ENCODE results near the gene DAB1. TPM values are rescaled to one million over a fixed set of nuclear protein-coding genes. Genes with fewer than 3 reads are reported as not detected.

Gene DAB1
- total RNA-seq, 5 donors from 2014 or later (not counting 1 experiment from before 2014, with no cell fraction given) = 0.82 to 3.7 (median 1.5) TPM

DNA sequence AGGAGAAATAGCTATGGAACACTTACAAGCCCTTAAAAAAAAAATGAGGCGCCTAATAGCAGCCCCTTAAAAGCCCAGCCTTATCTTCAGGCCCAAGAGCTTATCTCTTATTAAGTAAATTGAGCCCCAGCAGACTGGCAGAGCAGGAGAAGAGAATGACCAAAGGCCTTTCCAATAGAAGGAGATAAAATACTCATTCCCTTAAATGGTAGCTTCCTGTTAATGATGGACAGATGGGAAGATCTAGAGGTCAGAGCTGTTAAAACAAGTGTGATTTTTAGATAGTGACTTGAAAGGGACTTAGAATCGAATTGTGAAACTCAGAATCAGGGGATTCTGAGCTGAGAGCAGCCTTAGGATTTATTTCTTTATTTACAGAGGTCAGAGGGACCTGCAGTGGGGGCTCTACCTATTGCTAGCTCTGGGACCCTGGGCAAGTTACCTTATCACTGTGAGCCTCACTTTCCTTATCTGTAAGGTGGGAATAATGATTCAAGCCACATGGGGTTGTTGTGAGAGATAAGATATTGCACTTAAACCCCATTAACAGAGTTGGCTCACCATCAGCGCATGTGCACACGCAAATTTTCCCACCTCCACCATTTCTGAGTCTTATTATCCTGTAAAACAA is 356.8 kb downstream of the DAB1 start:
- Mint-ChIP-seq H3K36me3 (peaks cover 3% of the 10 kb centered on the region), H3K27me3 (peaks cover 0 to 13% of the 10 kb centered on the region in 2 donors), H3K4me1 (no peaks in the 10 kb centered on the region), H3K4me3 (no peak overlapping the region), H3K27ac (no peak overlapping the region), H3K9me3 (peaks cover 0 to 3% (median 0%) of the 10 kb centered on the region in 3 donors)
- no peaks in the 10 kb centered on the region for H3K27me3 ChIP-seq (replicated peaks in 1 of 2; ENCODE audit: control insufficient read depth in 2 of 2, extremely low read depth in 1 of 2, insufficient read depth in 2 of 2, low read length in 1 of 2)
- CTCF ChIA-PET = no interaction called here
- WGBS (ENCODE audit: insufficient coverage) = no CpG with 5 or more reads among the region's 4 CpGs
- POLR2A ChIA-PET = no interaction called here
- H3K4me1 ChIP-seq (ENCODE audit: control insufficient read depth in 1 of 2, extremely low read depth in 1 of 2, insufficient read depth in 2 of 2, low read length in 2 of 2) = no peaks in the 10 kb centered on the region
- no peak overlapping the region for H3K27ac ChIP-seq (ENCODE audit: low read length)
- H3K36me3 ChIP-seq (ENCODE audit: control insufficient read depth in 2 of 2, extremely low read depth in 1 of 2, insufficient read depth in 1 of 2, low read length in 1 of 2) = no peaks in the 10 kb centered on the region
- ATAC-seq (replicated peaks in 1 of 4) (no peak), DNase-seq (no peak)
- no peak overlapping the region for H3K4me3 ChIP-seq (ENCODE audit: control insufficient read depth in 1 of 2, extremely low read depth in 1 of 2, low read length in 1 of 2)
- H3K9me3 ChIP-seq = no peaks in the 10 kb centered on the region

DNA sequence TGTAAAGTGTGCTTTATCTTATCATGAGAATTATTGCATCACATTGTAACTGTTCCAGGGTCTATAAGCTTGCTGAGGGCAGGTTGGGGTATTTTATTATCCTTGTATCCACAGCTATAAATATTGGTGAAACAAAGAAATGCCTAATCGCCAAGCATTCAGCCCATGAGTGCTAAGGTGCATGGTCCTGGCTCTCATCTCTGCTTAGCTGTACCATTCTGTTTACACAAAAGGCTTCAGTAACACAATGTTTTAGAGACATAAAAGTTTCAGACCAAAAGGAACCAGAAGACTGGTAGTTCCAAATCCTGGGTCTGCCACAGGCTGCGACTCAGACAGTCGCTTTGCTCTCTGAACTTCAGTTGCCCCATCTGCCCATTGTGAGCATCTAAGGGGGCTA is 358.4 kb downstream of the DAB1 start:
- Histone ChIP-seq H3K4me1 (ENCODE audit: control insufficient read depth in 1 of 2, extremely low read depth in 1 of 2, insufficient read depth in 2 of 2, low read length in 2 of 2) (no peaks in the 10 kb centered on the region), H3K9me3 (no peaks in the 10 kb centered on the region), H3K27me3 (replicated peaks in 1 of 2; ENCODE audit: control insufficient read depth in 2 of 2, extremely low read depth in 1 of 2, insufficient read depth in 2 of 2, low read length in 1 of 2) (no peaks in the 10 kb centered on the region), H3K4me3 (ENCODE audit: control insufficient read depth in 1 of 2, extremely low read depth in 1 of 2, low read length in 1 of 2) (no peak overlapping the region), H3K27ac (ENCODE audit: low read length) (no peak overlapping the region), H3K36me3 (ENCODE audit: control insufficient read depth in 2 of 2, extremely low read depth in 1 of 2, insufficient read depth in 1 of 2, low read length in 1 of 2) (no peaks in the 10 kb centered on the region)
- no peaks in the 10 kb centered on the region for H3K4me1 Mint-ChIP-seq
- ChIA-PET POLR2A (no interaction called here), CTCF (no interaction called here)
- H3K36me3 Mint-ChIP-seq = peaks cover 3% of the 10 kb centered on the region
- 100% methylated on average over 2 of the region's 3 CpGs for WGBS (ENCODE audit: insufficient coverage)
- DNase-seq = no peak
- peaks cover 0 to 3% (median 0%) of the 10 kb centered on the region in 3 donors for H3K9me3 Mint-ChIP-seq
- no peak for ATAC-seq (replicated peaks in 1 of 4)
- H3K27ac Mint-ChIP-seq = no peak overlapping the region
- H3K27me3 Mint-ChIP-seq = peaks cover 0 to 13% of the 10 kb centered on the region in 2 donors
- H3K4me3 Mint-ChIP-seq = no peak overlapping the region

DNA sequence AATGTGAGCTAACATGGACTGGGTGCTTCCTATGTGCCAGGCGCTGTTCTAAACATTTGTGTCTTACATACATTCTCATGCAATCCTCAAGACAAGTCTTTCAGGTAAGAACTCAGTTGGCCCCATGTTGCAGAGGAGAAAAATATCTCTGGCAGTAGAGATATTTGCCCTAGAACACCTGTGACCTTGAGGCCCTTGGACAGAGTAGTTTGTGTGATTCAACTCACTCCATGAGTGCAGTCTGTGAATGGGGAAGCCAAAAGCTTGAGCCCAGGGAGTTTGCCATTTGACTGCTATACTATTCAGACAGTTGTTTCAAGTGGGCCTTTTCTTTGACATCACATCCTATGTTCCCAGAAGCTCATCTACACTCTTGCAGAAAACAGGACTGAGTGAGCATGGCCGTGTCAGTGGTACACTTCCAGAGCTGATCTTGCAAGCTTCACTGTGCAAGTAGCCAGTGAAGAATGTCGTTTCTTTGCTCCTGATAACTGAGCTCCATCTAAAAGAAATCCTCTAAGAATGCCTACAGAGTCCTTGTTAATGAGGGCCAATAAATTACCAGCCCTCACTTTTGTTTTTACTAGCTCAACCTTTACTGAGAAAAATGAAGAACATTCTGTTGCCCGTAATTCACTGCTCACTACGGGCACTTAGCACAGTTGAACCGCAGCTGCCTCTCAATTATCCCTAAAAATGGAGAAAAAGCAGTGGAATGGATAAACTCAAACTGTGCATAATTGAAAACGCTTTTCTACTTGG is 359.3 kb downstream of the DAB1 start:
- peaks cover 0 to 8% of the 10 kb centered on the region in 2 donors for H3K27me3 Mint-ChIP-seq
- H3K27ac ChIP-seq (ENCODE audit: low read length) = no peak overlapping the region
- no peaks in the 10 kb centered on the region for H3K36me3 ChIP-seq (ENCODE audit: control insufficient read depth in 2 of 2, extremely low read depth in 1 of 2, insufficient read depth in 1 of 2, low read length in 1 of 2)
- H3K27me3 ChIP-seq (replicated peaks in 1 of 2; ENCODE audit: control insufficient read depth in 2 of 2, extremely low read depth in 1 of 2, insufficient read depth in 2 of 2, low read length in 1 of 2) = no peaks in the 10 kb centered on the region
- peaks cover 0 to 3% (median 0%) of the 10 kb centered on the region in 3 donors for H3K9me3 Mint-ChIP-seq
- ChIA-PET CTCF (no interaction called here), POLR2A (no interaction called here)
- H3K9me3 ChIP-seq = no peaks in the 10 kb centered on the region
- WGBS (ENCODE audit: insufficient coverage) = 83% methylated on average over 1 of the region's 7 CpGs
- H3K4me3 ChIP-seq (ENCODE audit: control insufficient read depth in 1 of 2, extremely low read depth in 1 of 2, low read length in 1 of 2) = no peak overlapping the region
- H3K4me1 ChIP-seq (ENCODE audit: control insufficient read depth in 1 of 2, extremely low read depth in 1 of 2, insufficient read depth in 2 of 2, low read length in 2 of 2) = no peaks in the 10 kb centered on the region
- no peak overlapping the region for H3K27ac Mint-ChIP-seq
- no peak overlapping the region for H3K4me3 Mint-ChIP-seq
- H3K36me3 Mint-ChIP-seq = peaks cover 3% of the 10 kb centered on the region
- no peaks in the 10 kb centered on the region for H3K4me1 Mint-ChIP-seq
- ATAC-seq (replicated peaks in 1 of 4) (no peak), DNase-seq (no peak)

DNA sequence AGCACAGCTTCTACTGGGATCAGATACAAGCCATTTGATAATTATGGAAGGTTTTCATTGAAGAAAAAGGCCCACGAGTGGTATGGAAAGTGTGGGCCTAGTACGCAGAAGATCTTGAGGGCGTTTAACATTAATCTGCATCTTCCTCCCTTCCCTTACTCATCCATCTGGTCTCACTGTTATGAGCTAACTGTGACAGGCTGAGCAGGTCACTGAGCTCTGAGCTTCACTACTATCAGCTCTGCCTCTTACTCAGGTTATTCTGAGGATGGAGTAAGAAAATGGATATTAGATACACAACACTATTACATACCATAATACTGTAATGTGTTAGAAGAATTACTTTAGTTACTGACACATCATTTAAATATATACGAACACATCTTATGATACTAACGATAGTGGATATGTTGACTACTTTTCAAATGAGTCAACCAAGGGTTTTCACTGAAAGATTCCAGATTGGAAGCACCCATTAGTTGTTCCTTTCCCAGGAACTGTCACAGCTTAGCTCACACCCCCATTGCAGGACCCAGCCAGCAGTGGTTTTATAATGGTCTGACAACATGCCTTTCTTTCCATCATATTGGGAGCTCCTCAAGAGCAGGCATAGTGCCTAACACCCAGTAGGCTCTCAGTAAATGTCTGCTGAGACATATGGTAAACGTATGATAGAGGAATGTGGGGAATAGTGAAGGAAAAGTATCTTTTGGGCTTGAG is 360.3 kb downstream of the DAB1 start:
- Histone ChIP-seq H3K4me1 (ENCODE audit: control insufficient read depth in 1 of 2, extremely low read depth in 1 of 2, insufficient read depth in 2 of 2, low read length in 2 of 2) (no peaks in the 10 kb centered on the region), H3K9me3 (no peaks in the 10 kb centered on the region), H3K4me3 (ENCODE audit: control insufficient read depth in 1 of 2, extremely low read depth in 1 of 2, low read length in 1 of 2) (no peak overlapping the region), H3K36me3 (ENCODE audit: control insufficient read depth in 2 of 2, extremely low read depth in 1 of 2, insufficient read depth in 1 of 2, low read length in 1 of 2) (no peaks in the 10 kb centered on the region), H3K27ac (ENCODE audit: low read length) (no peak overlapping the region), H3K27me3 (replicated peaks in 1 of 2; ENCODE audit: control insufficient read depth in 2 of 2, extremely low read depth in 1 of 2, insufficient read depth in 2 of 2, low read length in 1 of 2) (no peaks in the 10 kb centered on the region)
- CTCF ChIA-PET = no interaction called here
- Mint-ChIP-seq H3K27me3 (peaks cover 0 to 5% of the 10 kb centered on the region in 2 donors), H3K4me3 (no peak overlapping the region), H3K27ac (no peak overlapping the region), H3K36me3 (peaks cover 3% of the 10 kb centered on the region), H3K9me3 (peaks cover 0 to 3% (median 0%) of the 10 kb centered on the region in 3 donors), H3K4me1 (peaks cover 0 to 6% (median 3%) of the 10 kb centered on the region in 3 donors)
- DNase-seq (no peak), ATAC-seq (replicated peaks in 1 of 4) (no peak)
- no CpG with 5 or more reads among the region's 6 CpGs for WGBS (ENCODE audit: insufficient coverage)
- POLR2A ChIA-PET = no interaction called here

DNA sequence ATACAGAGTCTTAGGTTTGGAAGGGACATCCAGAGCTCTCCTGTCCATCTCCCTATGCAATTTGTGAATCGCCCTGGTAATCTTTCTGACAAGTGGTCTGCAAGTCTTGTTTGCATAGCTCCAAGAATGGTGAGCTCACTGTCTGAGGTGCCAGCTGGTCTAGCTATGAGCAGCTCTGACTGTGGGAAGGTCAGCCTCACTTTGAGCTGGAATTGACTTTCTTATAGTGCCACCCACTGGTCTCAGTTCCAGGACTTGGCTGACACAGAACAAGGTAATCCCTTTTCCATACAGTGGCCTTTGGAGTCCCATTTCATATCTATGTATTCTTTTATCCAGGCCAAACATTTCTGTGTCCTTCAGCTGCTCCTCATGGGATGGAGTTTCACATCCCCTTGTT is 362.5 kb downstream of the DAB1 start:
- ChIA-PET POLR2A (interaction anchor here in 1 of 2 donors (0.6 kb wide), 1 partner anchor 1214 kb away, joined by 3 read pairs; no protein-coding TSS in a partner anchor), CTCF (no interaction called here)
- Mint-ChIP-seq H3K4me1 (peaks cover 0 to 6% (median 3%) of the 10 kb centered on the region in 3 donors), H3K9me3 (peaks cover 0 to 3% (median 0%) of the 10 kb centered on the region in 3 donors), H3K27ac (no peak overlapping the region), H3K27me3 (peaks cover 0 to 5% of the 10 kb centered on the region in 2 donors), H3K36me3 (peaks cover 3% of the 10 kb centered on the region), H3K4me3 (no peak overlapping the region)
- 67% methylated on average over 1 of the region's 1 CpG for WGBS (ENCODE audit: insufficient coverage)
- Histone ChIP-seq H3K36me3 (ENCODE audit: control insufficient read depth in 2 of 2, extremely low read depth in 1 of 2, insufficient read depth in 1 of 2, low read length in 1 of 2) (no peaks in the 10 kb centered on the region), H3K9me3 (no peaks in the 10 kb centered on the region), H3K4me3 (ENCODE audit: control insufficient read depth in 1 of 2, extremely low read depth in 1 of 2, low read length in 1 of 2) (no peak overlapping the region), H3K4me1 (ENCODE audit: control insufficient read depth in 1 of 2, extremely low read depth in 1 of 2, insufficient read depth in 2 of 2, low read length in 2 of 2) (no peaks in the 10 kb centered on the region), H3K27ac (ENCODE audit: low read length) (no peak overlapping the region), H3K27me3 (replicated peaks in 1 of 2; ENCODE audit: control insufficient read depth in 2 of 2, extremely low read depth in 1 of 2, insufficient read depth in 2 of 2, low read length in 1 of 2) (no peaks in the 10 kb centered on the region)
- ATAC-seq (replicated peaks in 1 of 4) = no peak
- no peak for DNase-seq

DNA sequence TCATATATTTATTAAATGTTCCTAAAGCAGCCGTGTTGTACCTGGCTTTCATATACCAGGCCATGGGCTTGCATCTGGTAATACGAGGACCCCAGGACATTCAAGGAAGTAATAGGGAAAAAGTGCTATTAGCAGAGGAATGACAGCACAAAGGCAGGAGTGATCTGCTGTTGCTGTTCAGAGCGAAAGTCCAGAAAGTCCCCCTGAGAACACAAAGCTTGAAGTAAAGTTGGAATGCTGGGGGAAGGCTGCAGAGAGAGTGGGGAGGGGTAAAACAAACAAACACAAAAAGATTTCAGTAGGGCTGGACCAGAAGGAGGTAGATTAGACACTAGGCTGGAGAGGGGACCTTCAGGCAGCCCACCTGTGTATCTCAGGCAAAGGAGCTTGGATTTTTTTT is 363.4 kb downstream of the DAB1 start:
- DNase-seq (no peak), ATAC-seq (replicated peaks in 1 of 4) (no peak)
- CTCF ChIA-PET = no interaction called here
- peaks cover 0 to 6% (median 3%) of the 10 kb centered on the region in 3 donors for H3K4me1 Mint-ChIP-seq
- Histone ChIP-seq H3K27ac (ENCODE audit: low read length) (no peak overlapping the region), H3K9me3 (no peaks in the 10 kb centered on the region), H3K4me1 (ENCODE audit: control insufficient read depth in 1 of 2, extremely low read depth in 1 of 2, insufficient read depth in 2 of 2, low read length in 2 of 2) (no peaks in the 10 kb centered on the region), H3K4me3 (ENCODE audit: control insufficient read depth in 1 of 2, extremely low read depth in 1 of 2, low read length in 1 of 2) (no peak overlapping the region), H3K27me3 (replicated peaks in 1 of 2; ENCODE audit: control insufficient read depth in 2 of 2, extremely low read depth in 1 of 2, insufficient read depth in 2 of 2, low read length in 1 of 2) (no peaks in the 10 kb centered on the region), H3K36me3 (ENCODE audit: control insufficient read depth in 2 of 2, extremely low read depth in 1 of 2, insufficient read depth in 1 of 2, low read length in 1 of 2) (no peaks in the 10 kb centered on the region)
- H3K36me3 Mint-ChIP-seq = peaks cover 3% of the 10 kb centered on the region
- no peak overlapping the region for H3K27ac Mint-ChIP-seq
- H3K4me3 Mint-ChIP-seq = no peak overlapping the region
- POLR2A ChIA-PET = no interaction called here
- WGBS (ENCODE audit: insufficient coverage) = 69% methylated on average over 2 of the region's 3 CpGs
- H3K9me3 Mint-ChIP-seq = peaks cover 0 to 3% (median 0%) of the 10 kb centered on the region in 3 donors
- peaks cover 0 to 5% of the 10 kb centered on the region in 2 donors for H3K27me3 Mint-ChIP-seq

Measured in T-cell (primary cell).